Measurements from ENCODE around the gene ABITRAM. TPM values are rescaled to one million over a fixed set of nuclear protein-coding genes. Genes with fewer than 3 reads are reported as not detected.

Gene ABITRAM
- total and polyA plus RNA-seq, 2 experiments from 2014 or later = 10.1 to 11.5 TPM

DNA sequence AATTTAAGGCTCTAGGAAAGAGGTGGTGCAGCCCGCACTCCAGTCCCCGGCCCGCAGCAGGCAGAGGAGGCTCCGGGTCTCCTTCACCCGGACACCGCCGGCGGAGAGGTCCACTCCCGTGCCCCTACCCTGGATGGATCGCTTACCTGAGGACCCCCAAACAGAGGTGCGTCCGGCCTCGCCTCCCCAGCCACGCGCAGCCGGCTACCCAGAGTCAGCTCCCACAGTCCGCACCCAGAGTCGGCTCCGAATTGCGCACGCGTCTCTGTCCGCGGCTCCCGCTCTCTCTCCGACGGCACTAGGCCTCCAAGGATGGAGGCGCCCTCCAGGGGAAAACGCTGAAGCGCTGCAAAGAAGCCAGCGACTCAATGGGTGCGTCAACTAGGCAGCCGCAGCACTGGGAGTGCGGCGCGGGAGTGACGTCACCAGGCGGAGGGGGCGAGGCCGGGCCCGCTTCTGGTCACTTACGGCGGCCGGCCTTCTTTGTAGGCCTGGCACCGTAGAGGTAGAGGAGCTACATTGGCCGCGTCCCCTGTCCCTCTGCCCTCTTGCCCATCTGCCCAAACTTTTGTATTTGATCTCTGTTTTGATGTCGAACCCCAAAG is 380 bp upstream of the ABITRAM start, which contains the start of gene ELP1 (continued):
- TF ChIP-seq, protein P1, sequence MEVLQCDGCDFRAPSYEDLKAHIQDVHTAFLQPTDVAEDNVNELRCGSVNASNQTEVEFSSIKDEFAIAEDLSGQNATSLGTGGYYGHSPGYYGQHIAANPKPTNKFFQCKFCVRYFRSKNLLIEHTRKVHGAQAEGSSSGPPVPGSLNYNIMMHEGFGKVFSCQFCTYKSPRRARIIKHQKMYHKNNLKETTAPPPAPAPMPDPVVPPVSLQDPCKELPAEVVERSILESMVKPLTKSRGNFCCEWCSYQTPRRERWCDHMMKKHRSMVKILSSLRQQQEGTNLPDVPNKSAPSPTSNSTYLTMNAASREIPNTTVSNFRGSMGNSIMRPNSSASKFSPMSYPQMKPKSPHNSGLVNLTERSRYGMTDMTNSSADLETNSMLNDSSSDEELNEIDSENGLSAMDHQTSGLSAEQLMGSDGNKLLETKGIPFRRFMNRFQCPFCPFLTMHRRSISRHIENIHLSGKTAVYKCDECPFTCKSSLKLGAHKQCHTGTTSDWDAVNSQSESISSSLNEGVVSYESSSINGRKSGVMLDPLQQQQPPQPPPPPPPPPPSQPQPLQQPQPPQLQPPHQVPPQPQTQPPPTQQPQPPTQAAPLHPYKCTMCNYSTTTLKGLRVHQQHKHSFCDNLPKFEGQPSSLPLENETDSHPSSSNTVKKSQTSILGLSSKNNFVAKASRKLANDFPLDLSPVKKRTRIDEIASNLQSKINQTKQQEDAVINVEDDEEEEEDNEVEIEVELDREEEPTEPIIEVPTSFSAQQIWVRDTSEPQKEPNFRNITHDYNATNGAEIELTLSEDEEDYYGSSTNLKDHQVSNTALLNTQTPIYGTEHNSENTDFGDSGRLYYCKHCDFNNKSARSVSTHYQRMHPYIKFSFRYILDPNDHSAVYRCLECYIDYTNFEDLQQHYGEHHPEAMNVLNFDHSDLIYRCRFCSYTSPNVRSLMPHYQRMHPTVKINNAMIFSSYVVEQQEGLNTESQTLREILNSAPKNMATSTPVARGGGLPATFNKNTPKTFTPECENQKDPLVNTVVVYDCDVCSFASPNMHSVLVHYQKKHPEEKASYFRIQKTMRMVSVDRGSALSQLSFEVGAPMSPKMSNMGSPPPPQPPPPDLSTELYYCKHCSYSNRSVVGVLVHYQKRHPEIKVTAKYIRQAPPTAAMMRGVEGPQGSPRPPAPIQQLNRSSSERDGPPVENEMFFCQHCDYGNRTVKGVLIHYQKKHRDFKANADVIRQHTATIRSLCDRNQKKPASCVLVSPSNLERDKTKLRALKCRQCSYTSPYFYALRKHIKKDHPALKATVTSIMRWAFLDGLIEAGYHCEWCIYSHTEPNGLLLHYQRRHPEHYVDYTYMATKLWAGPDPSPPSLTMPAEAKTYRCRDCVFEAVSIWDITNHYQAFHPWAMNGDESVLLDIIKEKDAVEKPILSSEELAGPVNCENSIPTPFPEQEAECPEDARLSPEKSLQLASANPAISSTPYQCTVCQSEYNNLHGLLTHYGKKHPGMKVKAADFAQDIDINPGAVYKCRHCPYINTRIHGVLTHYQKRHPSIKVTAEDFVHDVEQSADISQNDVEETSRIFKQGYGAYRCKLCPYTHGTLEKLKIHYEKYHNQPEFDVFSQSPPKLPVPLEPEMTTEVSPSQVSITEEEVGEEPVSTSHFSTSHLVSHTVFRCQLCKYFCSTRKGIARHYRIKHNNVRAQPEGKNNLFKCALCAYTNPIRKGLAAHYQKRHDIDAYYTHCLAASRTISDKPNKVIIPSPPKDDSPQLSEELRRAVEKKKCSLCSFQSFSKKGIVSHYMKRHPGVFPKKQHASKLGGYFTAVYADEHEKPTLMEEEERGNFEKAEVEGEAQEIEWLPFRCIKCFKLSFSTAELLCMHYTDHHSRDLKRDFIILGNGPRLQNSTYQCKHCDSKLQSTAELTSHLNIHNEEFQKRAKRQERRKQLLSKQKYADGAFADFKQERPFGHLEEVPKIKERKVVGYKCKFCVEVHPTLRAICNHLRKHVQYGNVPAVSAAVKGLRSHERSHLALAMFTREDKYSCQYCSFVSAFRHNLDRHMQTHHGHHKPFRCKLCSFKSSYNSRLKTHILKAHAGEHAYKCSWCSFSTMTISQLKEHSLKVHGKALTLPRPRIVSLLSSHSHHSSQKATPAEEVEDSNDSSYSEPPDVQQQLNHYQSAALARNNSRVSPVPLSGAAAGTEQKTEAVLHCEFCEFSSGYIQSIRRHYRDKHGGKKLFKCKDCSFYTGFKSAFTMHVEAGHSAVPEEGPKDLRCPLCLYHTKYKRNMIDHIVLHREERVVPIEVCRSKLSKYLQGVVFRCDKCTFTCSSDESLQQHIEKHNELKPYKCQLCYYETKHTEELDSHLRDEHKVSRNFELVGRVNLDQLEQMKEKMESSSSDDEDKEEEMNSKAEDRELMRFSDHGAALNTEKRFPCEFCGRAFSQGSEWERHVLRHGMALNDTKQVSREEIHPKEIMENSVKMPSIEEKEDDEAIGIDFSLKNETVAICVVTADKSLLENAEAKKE (CRISPR knock-in tag; IDR thresholded peaks at IDR 0.05) = no peak
- TF ChIP-seq JUNB (IDR thresholded peaks at IDR 0.05; ENCODE audit: unreplicated experiment) = no peak
- no peak for TF ChIP-seq EZH2phosphoT487 (IDR thresholded peaks at IDR 0.05; ENCODE audit: unreplicated experiment)
- no peak for TF ChIP-seq ZNF114 (CRISPR knock-in tag; IDR thresholded peaks at IDR 0.05)
- TF ChIP-seq STAT1 (IDR thresholded peaks at IDR 0.05; ENCODE audit: unreplicated experiment) = no peak

DNA sequence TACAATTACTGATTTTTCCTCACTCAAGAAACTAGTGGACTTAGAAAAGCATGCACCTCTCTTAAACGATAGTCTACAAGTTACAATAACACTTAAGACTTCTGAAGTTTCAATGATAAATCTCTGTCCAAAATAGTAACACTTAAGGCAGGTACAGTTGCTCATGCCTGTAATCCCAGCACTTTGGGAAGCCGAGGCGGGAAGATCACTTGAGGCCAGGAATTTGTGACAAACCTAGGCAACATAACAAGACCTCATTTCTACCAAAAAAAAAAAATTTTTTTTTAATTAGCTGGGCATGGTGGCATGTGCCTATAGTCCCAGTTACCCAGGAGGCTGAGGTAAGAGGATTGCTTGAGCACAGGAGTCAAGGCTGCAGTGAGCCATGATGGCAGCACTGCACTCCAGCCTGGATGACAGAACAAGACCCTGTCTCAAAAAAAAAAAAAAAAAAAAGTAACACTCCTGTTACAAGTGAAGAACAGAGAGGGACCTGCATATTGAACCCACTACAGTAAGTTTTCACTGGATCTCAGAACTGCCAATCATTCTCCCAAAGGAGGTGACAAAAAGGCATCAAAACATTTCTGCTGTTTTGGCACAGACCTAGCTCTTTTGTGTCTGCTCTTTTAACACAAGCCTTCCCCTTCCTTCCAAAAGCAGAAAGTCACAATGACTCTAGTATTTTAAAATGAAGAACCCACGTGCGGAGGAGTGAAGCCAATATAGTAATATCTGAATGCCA is 3.5 kb downstream of the ABITRAM start:
- H3F3A ChIP-seq (replicated peaks; ENCODE audit: low read depth) = peaks cover 8% of the 10 kb centered on the region; the same call in 1 of the 2 replicates
- H3K4me3 ChIP-seq = no peak overlapping the region
- no peak overlapping the region for H3K27ac ChIP-seq (ENCODE audit: low read depth)
- Mint-ChIP-seq H3K4me1 (peaks cover 11% of the 10 kb centered on the region), H3K27ac (no peak overlapping the region), H3K27me3 (ENCODE audit: insufficient read depth, low read depth, poor library complexity) (peaks cover 3% of the 10 kb centered on the region), H3K9me3 (no peaks in the 10 kb centered on the region), H3K4me3 (no peak overlapping the region), H3K36me3 (ENCODE audit: low read depth) (0 out of 3 replicates have a peak, but pooled peaks cover 3% of the 10 kb centered on the region)
- H3K9me2 ChIP-seq (ENCODE audit: insufficient read depth) = no peaks in the 10 kb centered on the region
- no peak overlapping the region for H3K4me2 ChIP-seq
- peaks cover 13% of the 10 kb centered on the region for H3K4me1 ChIP-seq (ENCODE audit: insufficient read depth)
- H2AFZ ChIP-seq = no peak overlapping the region
- no peaks in the 10 kb centered on the region for H3K27me3 ChIP-seq (ENCODE audit: insufficient read depth)
- TF ChIP-seq EZH2 (IDR thresholded peaks at IDR 0.05; ENCODE audit: low read depth, unreplicated experiment) = no peak
- no peak for TF ChIP-seq CREB1 (CRISPR knock-in tag; IDR thresholded peaks at IDR 0.05; ENCODE audit: low read depth)
- TF ChIP-seq, protein P2, sequence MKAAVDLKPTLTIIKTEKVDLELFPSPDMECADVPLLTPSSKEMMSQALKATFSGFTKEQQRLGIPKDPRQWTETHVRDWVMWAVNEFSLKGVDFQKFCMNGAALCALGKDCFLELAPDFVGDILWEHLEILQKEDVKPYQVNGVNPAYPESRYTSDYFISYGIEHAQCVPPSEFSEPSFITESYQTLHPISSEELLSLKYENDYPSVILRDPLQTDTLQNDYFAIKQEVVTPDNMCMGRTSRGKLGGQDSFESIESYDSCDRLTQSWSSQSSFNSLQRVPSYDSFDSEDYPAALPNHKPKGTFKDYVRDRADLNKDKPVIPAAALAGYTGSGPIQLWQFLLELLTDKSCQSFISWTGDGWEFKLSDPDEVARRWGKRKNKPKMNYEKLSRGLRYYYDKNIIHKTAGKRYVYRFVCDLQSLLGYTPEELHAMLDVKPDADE (IDR thresholded peaks at IDR 0.05) = no peak
- TF ChIP-seq STAT1 (IDR thresholded peaks at IDR 0.05; ENCODE audit: unreplicated experiment) = no peak
- TF ChIP-seq ZNF331 (CRISPR knock-in tag; IDR thresholded peaks at IDR 0.05; ENCODE audit: low read depth) = no peak
- H3K36me3 ChIP-seq (ENCODE audit: insufficient read depth) = no peaks in the 10 kb centered on the region; the same call in 1 of the 2 replicates
- H3K79me2 ChIP-seq (replicated peaks; ENCODE audit: insufficient read depth) = peaks cover 9% of the 10 kb centered on the region
- DNase-seq (ENCODE audit: low spot score) = no peak
- H4K20me1 ChIP-seq (replicated peaks; ENCODE audit: insufficient read depth) = no peaks in the 10 kb centered on the region; the same call in 1 of the 2 replicates
- ATAC-seq = no peak
